NCI-H524 (cell line): ENCODE measurements around the gene FADS1.
A peak's percentile ranks its signal among the peaks of the same experiment; 100 is the strongest.

Experiments
- DNase-seq, 2 experiments: peaks; one replicate each; lab custom pipeline; 2025; lab: John Stamatoyannopoulos, UW

Gene FADS1

GRCh38 chr11:61776561-61777075, 40.2 kb downstream of the FADS1 start:
- peak; percentile 23 to 30 for DNase-seq

GRCh38 chr11:61775606-61776554, 40.9 kb downstream of the FADS1 start:
- no peak for DNase-seq

- DNase-seq = no peak
Observed at GRCh38 chr11:61775106-61775505, 41.7 kb downstream of the FADS1 start.

GRCh38 chr11:61774411-61774810, 42.4 kb downstream of the FADS1 start:
- no peak for DNase-seq

- DNase-seq = no peak
Observed at GRCh38 chr11:61773809-61774208, 43.0 kb downstream of the FADS1 start.

- no peak for DNase-seq
Observed at GRCh38 chr11:61773356-61773755, 43.4 kb downstream of the FADS1 start.

GRCh38 chr11:61771985-61772455, 44.8 kb downstream of the FADS1 start:
- DNase-seq = no peak

- no peak for DNase-seq
Observed at GRCh38 chr11:61771195-61771894, 45.5 kb downstream of the FADS1 start.

GRCh38 chr11:61769946-61770683, 46.7 kb downstream of the FADS1 start:
- DNase-seq = no peak

GRCh38 chr11:61769169-61769920, 47.5 kb downstream of the FADS1 start:
- DNase-seq = no peak

GRCh38 chr11:61768376-61769076, 48.3 kb downstream of the FADS1 start:
- DNase-seq = no peak

- DNase-seq = no peak
Observed at GRCh38 chr11:61766353-61766841, 50.4 kb downstream of the FADS1 start.

GRCh38 chr11:61765550-61766253, 51.1 kb downstream of the FADS1 start:
- DNase-seq = no peak

- no peak for DNase-seq
Observed at GRCh38 chr11:61764606-61765260, 52.1 kb downstream of the FADS1 start.

- DNase-seq = no peak
Observed at GRCh38 chr11:61763930-61764605, 52.7 kb downstream of the FADS1 start.

- no peak for DNase-seq
Observed at GRCh38 chr11:61762798-61763197, 54.0 kb downstream of the FADS1 start.

GRCh38 chr11:61762223-61762615, 54.6 kb downstream of the FADS1 start:
- DNase-seq = peak in 1 of 2 experiments; percentile 33

- no peak for DNase-seq
Observed at GRCh38 chr11:61761440-61762222, 55.2 kb downstream of the FADS1 start.
